ENCODE measurements around the gene PSMD2.
A peak's percentile ranks its signal among the peaks of the same experiment; 100 is the strongest.

PSMD2 gene

DNA sequence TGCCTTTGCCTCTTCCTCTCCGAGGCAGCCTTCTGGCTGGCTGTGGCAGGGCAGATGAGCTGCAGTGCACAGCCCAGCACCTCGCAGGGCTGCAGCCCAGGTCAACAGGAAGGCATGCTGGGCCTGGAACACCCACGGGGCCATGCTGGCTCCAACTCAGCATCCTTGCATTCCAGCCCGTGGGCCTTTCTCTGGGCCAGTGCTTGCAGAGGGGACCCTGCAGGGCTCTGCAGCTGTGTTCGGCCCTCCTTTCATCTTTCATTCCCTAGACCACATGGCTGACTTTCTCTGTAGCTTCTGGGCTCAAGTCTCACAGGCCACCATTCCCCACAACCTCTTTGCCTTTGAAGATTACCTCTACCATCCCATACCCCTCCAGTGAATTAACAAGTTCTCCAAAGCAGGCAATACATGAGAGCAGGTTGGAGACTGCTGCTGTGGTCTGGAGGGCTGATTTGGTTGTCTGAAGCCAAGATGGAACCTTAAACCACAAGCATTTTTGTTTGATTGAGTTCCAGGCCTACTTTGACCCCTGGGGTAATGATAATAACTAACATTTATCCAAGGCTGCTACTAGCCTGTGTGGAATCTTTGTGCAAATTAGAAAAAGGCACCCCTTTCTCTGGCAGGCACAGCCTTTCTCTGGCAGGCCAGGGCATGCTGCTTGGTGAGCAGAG is 44.3 kb downstream of the PSMD2 start:
- no peak for DNase-seq

- no peak for DNase-seq
Observed at GRCh38 chr3:184344579-184345316, 45.7 kb downstream of the PSMD2 start.

- DNase-seq: no peak
Observed at GRCh38 chr3:184345317-184346144, 46.5 kb downstream of the PSMD2 start.

GRCh38 chr3:184346480-184347190 is 47.6 kb downstream of the PSMD2 start:
- no peak for DNase-seq

DNA sequence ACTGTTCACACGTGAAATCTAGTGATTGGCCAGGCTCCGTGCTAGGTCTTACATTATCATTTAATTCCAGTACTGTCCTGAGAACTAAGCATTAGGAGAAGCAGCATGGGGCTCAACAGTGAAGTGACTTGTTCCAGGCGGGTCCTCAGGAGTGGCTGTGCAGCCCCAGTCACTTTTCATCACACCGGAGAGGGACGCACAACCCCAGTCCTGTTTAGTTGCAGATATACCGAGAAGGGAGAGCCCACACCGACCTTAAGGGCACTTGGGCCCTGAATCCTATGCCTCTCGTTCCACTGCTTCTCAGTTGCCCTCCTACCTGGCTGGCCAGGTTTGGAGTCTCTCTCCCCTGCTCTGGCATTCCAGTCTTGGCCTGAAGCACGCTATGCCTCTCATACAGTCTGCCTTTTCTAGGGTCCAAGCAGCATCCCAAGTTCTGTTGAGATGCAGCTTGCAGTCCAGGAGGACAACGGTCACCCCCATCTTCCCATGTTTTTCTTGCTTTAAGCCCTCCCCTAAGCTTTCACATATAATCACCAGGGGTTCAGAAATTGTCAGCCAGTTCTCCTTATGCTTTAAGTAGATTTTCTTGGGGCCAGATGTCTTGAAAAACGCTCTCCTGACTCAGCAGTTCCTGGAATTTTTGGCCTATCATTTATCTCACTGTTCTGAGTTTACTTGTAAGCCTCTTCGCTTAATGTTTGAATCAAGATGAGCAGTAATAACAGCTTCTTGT is 48.4 kb downstream of the PSMD2 start:
- DNase-seq: no peak

DNA sequence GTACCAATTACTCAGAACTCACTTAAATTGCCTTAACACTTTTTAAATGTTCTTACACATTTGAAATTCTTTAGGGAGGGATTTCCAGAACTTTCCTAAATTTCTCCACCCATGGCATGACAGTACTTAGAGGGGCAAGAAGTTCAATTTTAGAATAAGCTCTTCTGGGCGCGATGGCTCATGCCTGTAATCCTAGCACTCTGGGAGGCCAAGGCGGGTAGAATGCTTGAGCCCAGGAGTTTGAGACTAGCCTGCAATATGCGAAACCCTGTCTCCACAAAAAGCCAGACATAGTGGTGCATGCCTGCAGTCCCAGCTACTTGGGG is 49.0 kb downstream of the PSMD2 start:
- no peak for DNase-seq

DNA sequence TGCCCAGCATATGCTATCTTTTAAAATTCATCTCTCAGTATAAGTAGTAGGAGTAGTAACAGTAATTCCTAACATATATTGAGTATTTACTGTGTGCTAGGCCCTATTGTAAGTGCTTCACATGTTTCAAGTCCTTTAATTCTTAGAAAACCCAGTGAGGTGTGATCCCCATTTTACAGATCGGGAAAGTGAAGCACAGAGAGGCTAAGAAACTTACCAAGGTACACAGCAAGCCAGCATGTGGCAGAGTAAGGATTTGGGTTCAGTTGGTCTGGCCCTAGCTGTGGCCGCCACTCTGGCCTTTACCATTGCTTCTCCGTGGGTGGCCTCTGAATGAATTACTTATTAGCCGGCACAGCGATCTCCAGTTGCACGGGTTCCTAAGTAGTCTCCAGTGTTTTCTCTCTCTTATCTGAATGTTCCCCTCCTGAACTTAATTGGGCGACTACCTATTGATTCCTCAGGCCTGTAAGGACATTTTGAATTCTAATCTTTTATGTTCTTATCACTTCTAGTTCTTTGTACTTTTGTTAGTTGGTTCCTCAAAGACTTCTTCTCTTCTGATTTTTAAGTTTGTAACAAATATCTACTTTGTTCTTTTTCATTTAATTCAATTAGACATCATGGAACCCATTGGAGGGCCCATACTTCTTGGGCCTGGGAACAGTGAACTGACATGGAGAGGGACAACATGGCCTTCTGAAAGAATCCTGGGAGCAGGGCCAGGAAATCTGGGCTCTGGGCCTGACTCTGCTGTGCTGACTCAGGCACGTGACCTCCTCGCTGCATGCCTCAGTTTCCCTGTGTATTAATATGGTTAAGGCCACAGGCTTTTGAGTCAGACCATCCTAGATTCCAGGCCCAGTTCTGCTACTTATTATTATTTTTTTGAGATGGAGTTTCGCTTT is 50.8 kb downstream of the PSMD2 start:
- no peak for DNase-seq

- no peak for DNase-seq
Observed at GRCh38 chr3:184350618-184351017, 51.6 kb downstream of the PSMD2 start.

- no peak for DNase-seq
Observed at GRCh38 chr3:184351511-184352148, 52.6 kb downstream of the PSMD2 start.

DNA sequence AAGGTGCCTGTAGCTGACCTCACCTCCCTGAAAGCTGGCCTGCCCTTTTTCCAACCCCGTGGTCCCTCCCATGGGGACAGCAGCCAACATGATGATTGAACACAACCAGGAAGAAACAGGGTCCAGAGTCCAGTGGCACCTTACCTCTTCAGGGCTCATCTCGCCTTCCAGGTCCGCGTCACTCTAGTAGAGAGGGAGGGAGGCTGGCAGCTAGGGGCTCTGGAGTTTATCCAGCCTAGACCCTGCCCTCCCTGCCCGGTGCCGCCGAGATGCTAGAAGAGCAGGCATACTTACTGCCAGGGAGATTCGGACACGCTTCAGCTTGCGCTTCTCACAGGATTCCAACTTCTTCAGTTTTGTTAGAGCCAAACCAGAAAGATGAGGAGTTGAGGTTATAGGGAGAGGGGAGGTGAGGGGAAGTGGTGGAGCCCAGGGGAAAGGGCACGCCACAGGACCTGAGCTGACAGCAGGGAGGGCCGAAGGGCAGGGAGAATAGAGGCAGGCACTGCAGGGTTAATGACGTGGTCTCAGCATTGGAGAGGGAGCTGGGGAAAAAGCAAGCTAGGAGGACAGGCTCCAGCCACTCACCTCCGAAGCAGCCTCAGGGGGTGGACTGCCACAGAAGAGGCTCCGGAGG is 53.2 kb downstream of the PSMD2 start:
- no peak for DNase-seq

DNA sequence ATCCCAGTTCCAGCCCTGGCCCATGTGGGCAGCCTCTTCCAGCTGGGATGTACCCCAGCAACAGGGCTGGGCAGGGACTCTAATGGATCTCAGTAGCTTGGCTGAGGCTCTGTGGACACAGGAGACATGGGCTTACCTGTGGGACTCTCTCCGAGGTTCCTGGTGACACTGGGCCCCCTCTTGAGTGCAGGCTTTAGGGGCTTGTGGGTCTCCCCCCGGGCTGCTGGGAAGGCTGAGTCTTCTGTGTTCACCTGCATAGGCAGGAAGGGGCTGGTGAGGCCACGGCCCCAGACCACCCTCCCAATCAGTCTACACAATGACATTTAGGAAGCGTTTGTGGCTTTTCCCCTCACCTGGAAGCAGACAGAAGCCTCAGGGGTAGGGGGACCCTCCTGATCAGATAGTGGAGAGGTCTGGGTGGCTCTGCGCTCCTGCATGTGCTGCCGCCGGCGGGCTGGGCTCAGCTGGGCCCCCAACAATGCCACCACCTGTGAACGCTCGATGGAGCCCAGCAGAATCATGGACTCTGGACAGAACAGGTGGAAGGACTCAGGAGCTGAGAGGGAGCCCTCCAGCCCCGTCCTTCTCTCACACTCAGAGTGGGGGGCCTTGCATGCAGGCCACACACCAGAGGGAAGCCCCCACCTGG is 54.0 kb downstream of the PSMD2 start:
- DNase-seq: no peak

GRCh38 chr3:184353546-184353941 is 54.5 kb downstream of the PSMD2 start:
- DNase-seq: no peak

GRCh38 chr3:184354121-184354728 is 55.2 kb downstream of the PSMD2 start:
- DNase-seq: peak; percentile 59 to 63

DNA sequence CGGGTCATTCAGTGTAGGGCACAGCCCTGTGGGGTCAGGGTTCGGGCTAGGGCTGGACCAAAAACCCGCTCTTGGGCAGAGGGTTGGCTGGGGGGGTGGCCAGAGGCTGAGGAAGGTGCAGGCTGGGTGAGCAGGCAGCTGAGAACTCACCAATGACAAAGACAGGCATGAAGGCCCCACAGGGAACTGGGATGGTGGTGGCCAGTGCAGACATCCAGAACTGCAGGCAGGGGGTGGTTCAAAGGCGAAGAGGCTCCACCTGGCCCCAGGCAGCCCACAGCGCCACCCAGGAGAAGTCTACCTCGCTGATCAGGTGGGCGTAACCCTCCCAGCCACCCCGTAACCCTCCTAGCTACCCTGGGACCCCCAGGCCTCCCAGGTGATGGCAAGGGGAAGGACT is 55.7 kb downstream of the PSMD2 start:
- no peak for DNase-seq

DNA sequence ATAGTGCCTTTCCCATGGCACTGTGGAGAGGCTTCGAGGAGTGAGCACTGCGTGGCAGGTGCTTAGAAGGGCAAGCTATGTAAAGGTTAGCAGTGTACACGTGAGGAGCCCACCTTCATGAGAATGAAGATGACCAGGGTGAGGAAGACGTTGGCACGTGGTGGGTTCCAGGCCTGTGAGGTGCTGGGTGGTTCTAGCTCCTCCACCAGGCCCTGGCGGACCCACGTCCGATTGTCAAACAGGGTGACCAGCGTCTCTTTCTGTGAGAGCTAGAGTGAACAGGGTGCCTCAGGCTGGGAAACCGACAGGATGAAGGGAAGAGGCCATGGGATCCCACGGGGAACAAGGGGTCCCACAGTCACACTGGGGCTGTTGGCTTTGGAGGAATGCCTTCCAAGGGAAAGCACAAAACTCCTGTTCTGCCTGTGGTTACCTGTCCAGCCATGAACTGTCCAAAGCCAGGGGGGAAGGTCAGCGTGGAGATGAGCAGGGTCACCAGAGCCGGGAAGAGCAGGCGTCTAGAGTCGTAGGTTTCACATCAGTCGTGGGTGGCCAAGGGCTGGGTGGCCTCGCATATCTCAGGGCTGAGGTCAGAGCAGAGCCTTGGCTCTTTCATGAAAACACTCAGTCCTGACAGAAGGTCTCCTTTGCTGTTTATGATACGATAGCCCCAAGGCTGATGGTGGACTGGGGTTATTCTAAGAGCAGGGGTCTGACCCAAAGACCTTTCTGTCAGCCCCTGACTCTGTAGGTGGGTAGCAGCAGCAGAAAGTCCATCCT is 56.4 kb downstream of the PSMD2 start:
- DNase-seq: no peak

GRCh38 chr3:184357248-184358123 is 58.4 kb downstream of the PSMD2 start:
- no peak for DNase-seq

DNA sequence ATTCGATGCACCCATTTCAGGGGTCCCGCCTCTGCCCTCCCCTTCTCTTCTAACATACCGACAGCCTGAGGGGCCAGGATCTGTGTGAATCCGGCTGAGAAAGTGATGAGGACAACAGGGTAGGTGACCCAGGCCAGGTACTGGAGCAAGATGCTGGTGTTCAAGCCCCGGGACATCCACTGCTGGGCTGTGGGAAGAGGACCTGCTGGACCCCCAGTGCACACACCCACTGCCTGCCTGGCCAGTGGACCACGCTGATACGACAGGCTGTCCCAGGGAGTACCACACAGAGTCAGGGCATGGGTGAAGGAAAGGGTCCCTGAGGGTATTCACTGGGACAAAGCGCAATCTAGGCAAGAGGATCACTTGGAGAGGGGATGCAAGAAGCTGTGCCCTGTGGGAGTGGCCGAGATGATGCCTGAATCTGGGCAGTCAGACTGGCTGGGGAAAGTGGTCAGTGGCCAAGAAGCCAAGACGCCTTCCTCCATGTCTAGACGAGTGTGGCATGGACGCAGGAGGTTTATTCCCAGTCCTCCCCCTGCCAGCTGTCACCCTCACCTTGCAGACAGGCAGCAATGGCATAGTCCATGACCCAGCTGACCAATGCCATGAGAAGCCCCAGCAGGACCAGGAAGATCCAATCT is 59.2 kb downstream of the PSMD2 start:
- DNase-seq: no peak

All from activated CD4-positive, alpha-beta T cell treated with anti-CD3 and anti-CD28 coated beads, Interleukin-2, amount 50 U/mL, for 4 hours (primary cell).